HG03066 (cell line): ENCODE measurements around the gene CACNA1E.

Experiments used
- ATAC-seq: cut with Tn5 transposase; IDR thresholded peaks from one replicate; pipeline ENCODE4 v1.9.1; 2021; ENCODE audit warnings: low read depth; ENCODE audit not compliant: unreplicated experiment

The CACNA1E gene

GRCh38 chr1:181559142-181559541 lies 75.8 kb downstream of the CACNA1E start:
- no peak for ATAC-seq

- no peak for ATAC-seq
These were observed 79.1 kb downstream of the CACNA1E start for GRCh38 chr1:181562395-181562794.

DNA sequence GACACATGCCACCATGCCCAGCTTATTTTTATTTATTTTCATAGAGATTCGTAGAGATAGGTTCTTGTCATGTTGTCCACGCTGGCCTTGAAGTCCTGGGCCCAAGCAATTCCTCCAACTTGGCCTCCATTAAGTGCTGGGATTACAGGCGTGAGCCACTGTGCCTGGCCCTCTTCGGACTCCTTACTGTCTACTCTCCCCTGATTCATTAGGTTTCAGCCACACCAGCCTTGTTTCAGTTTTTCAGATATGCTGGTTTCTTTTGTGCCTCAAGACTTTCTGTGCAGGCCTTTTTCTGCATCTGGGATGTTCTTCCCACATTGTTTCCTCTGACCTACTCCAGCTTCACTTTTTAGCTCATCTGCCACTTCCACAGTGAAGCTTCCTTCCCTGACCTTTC lies 85.4 kb downstream of the CACNA1E start:
- no peak for ATAC-seq

- no peak for ATAC-seq
These were observed 94.2 kb downstream of the CACNA1E start for GRCh38 chr1:181577475-181577874.

GRCh38 chr1:181583598-181583997 lies 100.3 kb downstream of the CACNA1E start:
- ATAC-seq: no peak

GRCh38 chr1:181587870-181588438 lies 104.6 kb downstream of the CACNA1E start:
- no peak for ATAC-seq

GRCh38 chr1:181588631-181589030 lies 105.3 kb downstream of the CACNA1E start:
- no peak for ATAC-seq

DNA sequence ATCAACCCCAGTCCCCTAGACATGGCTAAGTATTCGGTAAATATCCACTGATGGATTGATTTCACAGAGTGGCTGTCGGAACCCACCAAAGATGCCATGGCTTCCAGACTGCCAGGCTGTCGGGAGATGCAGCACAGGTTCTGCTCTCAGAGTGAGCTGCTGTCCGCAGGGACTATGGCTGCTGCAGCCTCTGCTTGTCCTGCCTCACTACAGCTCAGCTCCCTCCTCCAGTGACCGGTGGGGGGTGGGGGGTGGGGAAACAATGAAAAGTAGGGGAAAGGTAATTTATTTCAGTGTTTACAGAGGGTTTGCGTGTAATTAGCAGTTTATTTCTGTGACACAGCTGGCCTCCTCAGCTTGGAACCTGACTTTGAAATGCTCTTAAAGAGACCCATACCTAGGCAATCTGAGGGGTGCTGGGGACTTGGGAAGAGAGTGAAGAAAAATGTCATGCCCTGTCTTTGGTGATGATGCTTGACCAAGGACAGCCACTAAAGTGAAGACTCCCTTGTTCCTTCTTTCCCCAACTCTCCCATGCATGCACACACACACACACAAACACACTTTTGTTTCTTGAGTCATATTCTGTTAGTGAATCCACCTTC lies 109.0 kb downstream of the CACNA1E start:
- ATAC-seq: no peak

DNA sequence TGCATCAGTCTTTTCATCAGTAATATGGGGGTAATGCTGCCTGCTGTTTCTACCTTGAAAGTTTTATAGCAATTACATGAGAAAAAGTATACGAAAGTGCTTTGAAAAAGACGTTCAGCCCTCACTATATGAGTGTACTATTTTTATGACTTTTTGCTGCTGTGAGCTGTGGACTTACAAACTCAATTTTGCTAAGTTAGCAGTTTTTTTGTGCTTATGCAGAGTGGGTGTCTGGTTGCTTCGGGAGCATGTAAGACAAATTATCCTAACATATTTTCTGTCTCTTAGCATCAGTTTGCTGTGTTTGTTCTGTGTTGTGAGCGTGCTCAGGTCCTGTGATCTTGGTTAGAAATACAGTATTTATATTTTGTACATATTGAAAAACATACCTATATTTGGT lies 109.7 kb downstream of the CACNA1E start:
- no peak for ATAC-seq

- no peak for ATAC-seq
These were observed 111.2 kb downstream of the CACNA1E start for GRCh38 chr1:181594553-181594952.

DNA sequence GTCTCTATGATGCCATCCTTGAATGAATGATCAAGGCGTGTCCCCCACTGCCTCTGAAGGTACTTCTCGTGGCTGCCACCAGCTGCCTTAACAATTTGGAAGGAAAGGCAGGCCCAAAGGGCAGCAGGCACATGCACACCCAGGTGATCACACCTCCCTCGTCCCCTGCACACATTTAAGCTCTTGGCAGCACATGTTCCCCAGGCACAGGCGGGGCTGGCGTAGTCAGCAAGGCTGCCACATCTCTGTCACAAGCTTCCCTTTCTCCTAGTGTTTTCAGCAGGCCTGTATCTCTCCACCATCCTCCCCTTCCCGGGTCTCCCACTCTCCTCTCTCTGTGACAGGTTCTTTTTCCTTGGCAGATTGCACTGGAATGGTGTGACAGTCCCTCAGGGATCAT lies 111.9 kb downstream of the CACNA1E start:
- no peak for ATAC-seq

DNA sequence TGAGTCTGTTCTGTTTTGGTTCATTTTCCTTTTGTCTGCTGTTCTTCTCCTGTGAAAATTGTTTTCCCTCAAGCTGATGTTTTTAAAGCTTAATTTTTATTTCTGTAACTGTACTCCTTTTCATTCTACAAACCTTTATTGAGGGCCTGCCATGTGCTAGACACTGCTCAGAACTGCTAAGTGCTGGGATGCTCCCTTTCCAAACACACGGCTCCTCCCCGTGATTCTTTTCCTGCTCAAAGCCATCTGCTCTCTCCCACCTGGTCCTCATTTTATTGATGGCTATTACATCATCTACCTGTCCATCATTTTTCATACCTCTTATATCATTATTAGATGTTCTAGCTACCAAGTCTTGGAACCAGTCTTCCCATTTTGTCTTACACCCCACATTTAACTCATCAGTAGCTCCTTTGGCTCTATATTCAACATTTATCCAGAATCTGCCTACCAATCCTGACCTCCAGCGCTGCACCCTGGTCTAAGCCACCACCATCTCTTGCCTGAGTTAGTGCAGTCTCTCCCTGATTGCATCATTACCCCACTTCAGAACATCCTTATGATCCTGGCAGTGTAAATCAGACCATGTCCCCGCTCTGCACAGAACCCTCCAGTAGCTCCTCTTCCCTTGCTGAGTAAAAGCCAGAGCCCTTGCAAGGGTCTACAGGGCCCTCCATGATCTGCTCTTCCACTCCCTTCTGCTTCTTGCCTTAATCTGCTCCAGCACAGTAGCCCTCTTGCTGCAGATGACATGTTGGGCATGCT lies 118.1 kb downstream of the CACNA1E start:
- ATAC-seq: no peak

DNA sequence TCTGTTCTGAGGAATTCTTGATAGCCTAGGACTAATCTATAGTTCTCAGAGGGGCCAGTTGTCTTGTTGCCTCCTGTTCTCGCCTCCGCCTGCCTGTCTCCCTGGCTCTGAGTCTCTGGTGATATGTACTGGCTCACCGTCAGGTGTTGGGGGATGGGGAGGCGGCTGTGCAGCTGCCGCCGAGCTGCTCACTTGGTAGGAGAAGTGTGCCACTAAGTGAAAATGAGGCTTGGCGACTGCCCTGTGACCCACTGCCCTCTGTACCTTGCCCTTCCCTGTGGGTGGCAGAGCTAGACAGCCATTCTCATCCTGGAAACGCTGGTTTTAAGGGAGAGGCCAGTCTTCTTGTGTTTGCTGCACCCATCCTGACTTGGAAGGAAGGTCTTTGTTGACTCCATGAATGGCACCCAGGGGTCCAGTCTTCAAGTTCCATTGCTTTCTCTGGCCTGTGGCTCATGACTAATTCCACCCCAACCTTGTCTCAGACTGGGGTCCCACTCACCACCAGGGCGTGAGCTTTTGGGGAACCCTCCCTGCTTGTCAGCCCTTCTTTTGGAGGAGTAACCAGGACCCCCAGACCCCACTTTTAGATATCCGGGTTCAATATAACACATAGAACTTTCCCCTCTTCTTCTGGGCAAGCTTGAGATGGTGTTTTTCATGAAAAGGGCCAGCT lies 120.6 kb downstream of the CACNA1E start:
- ATAC-seq: no peak

GRCh38 chr1:181604482-181605249 lies 121.3 kb downstream of the CACNA1E start:
- ATAC-seq: no peak

DNA sequence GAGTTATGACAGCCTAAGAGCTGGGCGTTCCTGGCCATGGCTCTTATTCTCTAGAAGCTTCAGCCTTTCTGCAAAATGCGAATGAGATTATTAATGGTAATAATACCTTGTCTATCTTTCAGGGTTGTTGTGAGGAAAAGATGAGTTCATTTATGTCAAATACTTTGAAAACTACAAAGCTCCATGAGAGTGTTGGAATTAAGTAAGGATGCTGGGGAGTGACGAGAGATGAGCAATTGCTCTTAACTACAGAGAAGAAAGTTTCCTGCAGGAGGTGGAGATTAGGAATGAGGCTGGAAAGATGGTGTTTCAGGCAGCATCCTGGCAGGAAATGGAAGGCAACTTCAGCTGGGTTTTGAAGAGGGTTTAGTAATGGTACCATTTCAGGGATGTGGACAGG lies 124.2 kb downstream of the CACNA1E start:
- ATAC-seq: no peak

DNA sequence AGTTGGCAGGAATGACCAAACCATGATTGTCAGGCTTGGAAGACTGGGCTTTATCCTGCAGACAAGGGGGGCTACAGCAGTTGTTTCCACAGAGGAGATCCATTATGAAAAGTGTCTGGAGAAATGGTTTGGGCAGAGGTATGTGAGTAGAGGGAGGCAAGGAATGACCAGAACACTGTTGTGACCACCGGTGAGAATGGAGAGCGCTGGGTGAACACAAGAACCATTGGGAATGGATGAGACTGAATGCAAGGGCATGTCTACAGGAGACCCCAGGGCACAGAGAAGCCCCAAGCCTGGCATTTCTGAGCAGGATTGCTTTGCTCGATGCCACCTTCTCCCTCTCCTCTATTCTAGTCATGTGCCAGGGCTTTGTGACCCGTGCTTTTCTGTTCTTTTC lies 125.1 kb downstream of the CACNA1E start:
- ATAC-seq: no peak

- ATAC-seq: no peak
These were observed 125.6 kb downstream of the CACNA1E start for GRCh38 chr1:181608948-181609347.

GRCh38 chr1:181612100-181612499 lies 128.8 kb downstream of the CACNA1E start:
- ATAC-seq: no peak

DNA sequence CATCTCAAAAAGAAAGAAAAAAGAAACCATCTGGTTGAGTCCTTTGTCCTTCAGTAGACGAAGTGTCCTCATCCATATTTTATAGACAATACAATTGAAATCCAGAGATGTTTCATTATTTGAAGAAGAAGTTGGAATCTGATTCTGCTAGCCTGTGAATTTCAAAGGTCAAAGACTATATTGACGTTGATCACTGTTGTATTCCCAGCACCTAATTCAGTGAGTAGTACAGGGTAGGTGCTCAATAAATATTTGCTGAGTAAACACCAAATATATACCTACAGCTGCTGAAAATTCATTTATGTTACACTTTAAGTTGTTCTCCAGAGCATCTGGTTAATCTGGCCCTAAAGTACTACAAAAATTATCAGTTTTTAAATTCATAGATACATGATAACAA lies 135.2 kb downstream of the CACNA1E start:
- ATAC-seq: no peak

DNA sequence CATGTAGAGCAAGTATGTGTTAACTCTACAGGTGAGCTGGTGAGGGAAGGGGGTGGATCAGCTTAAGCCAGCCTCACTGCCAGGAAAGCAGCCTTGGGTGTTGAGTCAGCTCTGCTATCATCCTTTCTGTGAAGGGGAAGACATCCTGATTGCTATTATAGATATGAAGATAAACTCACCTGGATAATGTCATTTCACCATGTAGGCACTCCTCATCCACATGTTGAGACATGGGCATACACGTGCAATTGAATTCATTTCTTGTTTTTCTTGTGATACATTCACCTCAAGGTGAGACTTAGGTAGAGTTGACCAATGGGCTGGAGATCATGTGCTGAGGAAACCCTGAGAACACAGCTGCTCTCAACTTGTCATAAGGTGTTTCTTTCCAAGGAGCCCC lies 136.9 kb downstream of the CACNA1E start:
- no peak for ATAC-seq

DNA sequence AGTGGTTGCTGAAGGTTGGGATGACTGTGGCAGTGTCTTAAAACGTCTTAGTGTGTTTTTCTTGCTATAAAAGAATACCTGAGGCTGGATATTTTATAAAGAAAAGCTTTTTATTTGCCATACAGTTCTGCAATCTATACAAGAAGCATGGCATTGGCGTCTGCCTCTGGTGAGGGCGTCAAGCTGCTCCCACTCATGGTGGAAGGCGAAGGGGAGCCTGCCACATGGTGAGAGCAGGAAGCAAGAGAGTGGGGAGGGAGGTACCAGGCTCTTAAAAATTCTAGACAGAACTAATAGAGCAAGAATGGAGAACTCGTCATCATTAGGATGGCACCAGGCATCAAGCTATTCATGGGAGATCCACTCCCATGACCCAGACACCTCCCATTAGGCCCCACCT lies 140.5 kb downstream of the CACNA1E start:
- no peak for ATAC-seq
